K562 (cell line): Measurements from ENCODE around the gene DVL2. TPM values are rescaled to one million over a fixed set of nuclear protein-coding genes. Genes with fewer than 3 reads are reported as not detected.

Experiments used
- AFF4 ChIP-seq: sonication (generic); formaldehyde crosslinking; IDR thresholded peaks from 2 replicates; pipeline ENCODE4 v1.8.0; 2023; ENCODE audit warnings: mild to moderate bottlenecking, missing genetic modification reagents
- CBFA2T2 ChIP-seq: fragments of 450-650 bp; conservative IDR thresholded peaks from 2 replicates; pipeline ENCODE4 v1.6.1; 2017; ENCODE audit warnings: mild to moderate bottlenecking
- CREB3L1 ChIP-seq: fragments of 450-650 bp; IDR thresholded peaks from 2 replicates; pipeline ENCODE4 v1.6.1; 2014; ENCODE audit warnings: low read depth, mild to moderate bottlenecking, moderate library complexity, borderline replicate concordance
- ETS2 ChIP-seq: IDR thresholded peaks from 2 replicates; pipeline ENCODE4 v1.6.1; 2016; ENCODE audit warnings: borderline replicate concordance, missing genetic modification characterization, mild to moderate bottlenecking, moderate library complexity, missing compliant biosample characterization; ENCODE audit not compliant: poor library complexity, severe bottlenecking
- FOXA3 ChIP-seq, 2 experiments: fragments of 450-650 bp in 1 of 2; sonication (generic) in 1 of 2; formaldehyde crosslinking; IDR thresholded peaks in 1 of 2; conservative IDR thresholded peaks in 1 of 2; 2 replicates each; pipeline versions ENCODE4 v1.4.0 to v1.8.0; 2020 to 2022; ENCODE audit warnings: mild to moderate bottlenecking in 2 of 2, missing genetic modification reagents in 1 of 2
- GTF2F1 ChIP-seq: IDR thresholded peaks from 2 replicates; pipeline ENCODE4 v1.6.1; 2011; ENCODE audit warnings: low read depth, low read length, improper control_type of control experiment
- KLF16 ChIP-seq: IDR thresholded peaks from 2 replicates; pipeline ENCODE4 v1.6.1; 2016; ENCODE audit warnings: antibody characterized with exemption
- MAX ChIP-seq: sonication (generic); formaldehyde crosslinking; IDR thresholded peaks from 2 replicates; pipeline ENCODE4 v1.9.0; 2022; ENCODE audit warnings: mild to moderate bottlenecking, missing genetic modification reagents
- MIER1 ChIP-seq: fragments of 450-650 bp; IDR thresholded peaks from 2 replicates; pipeline ENCODE4 v1.6.1; 2016; ENCODE audit warnings: antibody characterized with exemption, mild to moderate bottlenecking, low read depth
- SFPQ ChIP-seq: fragments of 200-400 bp; formaldehyde crosslinking; IDR thresholded peaks from 2 replicates; pipeline ENCODE4 v1.6.1; 2017; ENCODE audit warnings: mild to moderate bottlenecking, low read depth, low read length, moderate library complexity
- SREBF1 ChIP-seq: fragments of 150-350 bp; IDR thresholded peaks from 2 replicates; pipeline ENCODE4 v1.6.1; 2014; ENCODE audit warnings: antibody characterized with exemption, low read depth, low read length, borderline replicate concordance
- TFAP4 ChIP-seq: sonication (generic); formaldehyde crosslinking; IDR thresholded peaks from 2 replicates; pipeline ENCODE4 v1.8.0; 2022; ENCODE audit warnings: missing genetic modification reagents, mild to moderate bottlenecking, moderate library complexity, borderline replicate concordance
- ZNF146 ChIP-seq: IDR thresholded peaks from one replicate; pipeline ENCODE4 v1.6.1; 2018; ENCODE audit warnings: missing compliant biosample characterization; ENCODE audit not compliant: unreplicated experiment
- polyA plus RNA-seq, 8 experiments: library from polyadenylated mRNA; depleted of rRNA in 4 of 8; stranded (reverse) in 5 of 8; unstranded in 3 of 8; fragments of >200 nt; fragmentation: Nextera tagmentation in 2 of 8; fragmentation: Illumina TruSeq in 1 of 8; extraction: Ambion mirVana in 2 of 8; extraction: Trizol in 1 of 8; gene quantifications; 2 replicates each; pipeline versions ENCODE4 v1.2.1 to v1.2.3, GENCODE V29; 2011 to 2014; ENCODE audit warnings: inconsistent platforms in 1 of 8, missing spikeins in 1 of 8
- total RNA-seq, 7 experiments: library from RNA; depleted of rRNA in 6 of 7; stranded (reverse); fragments of >200 nt in 6 of 7; fragmentation: Illumina TruSeq in 2 of 7; extraction: Trizol in 2 of 7; gene quantifications; 2 replicates each; pipeline versions ENCODE4 v1.2.1 to v1.2.3, GENCODE V29; 2011 to 2021; ENCODE audit warnings: low replicate concordance in 1 of 7

DVL2 gene
- total and polyA plus RNA-seq, 9 of the 15 experiments (the other 6 are each of a cell fraction or from before 2014, with no cell fraction given), result 1.3 to 49.5 (median 24.3) TPM

GRCh38 chr17:7219812-7220592 lies 14.3 kb downstream of the DVL2 start, which contains the start of the genes ACADVL and DLG4 (continued):
- no peak for TF ChIP-seq ETS2 (tag)
- peak; percentile 61; the same call in 1 of the 2 replicates for TF ChIP-seq AFF4 (CRISPR knock-in tag)
- TF ChIP-seq KLF16, result no peak
- no peak for TF ChIP-seq GTF2F1
- no peak for TF ChIP-seq FOXA3 (CRISPR knock-in tag; conservative IDR thresholded peaks at IDR 0.05 in 1 of 2, IDR thresholded peaks at IDR 0.05 in 1 of 2)
- TF ChIP-seq SFPQ, result no peak
- TF ChIP-seq ZNF146 (CRISPR knock-in tag), result no peak
- TF ChIP-seq SREBF1, result no peak
- no peak for TF ChIP-seq MIER1
- TF ChIP-seq TFAP4, result peak; percentile 58
- TF ChIP-seq MAX (CRISPR knock-in tag), result peak; percentile 4; the same call in 1 of the 2 replicates
- TF ChIP-seq CREB3L1, result peak; percentile 62; the same call in 1 of the 2 replicates
- TF ChIP-seq CBFA2T2, result no peak
